ENCODE results near the gene SNCB. TPM values are rescaled to one million over a fixed set of nuclear protein-coding genes. Genes with fewer than 3 reads are reported as not detected.

Gene SNCB
- total RNA-seq, 1 experiment from 2014 or later = not detected

- Histone ChIP-seq H3K4me3 (replicated peaks in 1 of 2; ENCODE audit: low read depth in 1 of 2, low read length in 2 of 2) (no peak overlapping the region), H3K27ac (ENCODE audit: low read depth, low read length) (no peak overlapping the region), H3K9me2 (ENCODE audit: insufficient read depth) (no peaks in the 10 kb centered on the region), H4K20me1 (ENCODE audit: insufficient read depth) (no peaks in the 10 kb centered on the region), H2AFZ (ENCODE audit: low read depth, low read length, poor library complexity, severe bottlenecking) (no peak overlapping the region), H3K4me2 (ENCODE audit: low read length) (no peak overlapping the region), H3K9ac (ENCODE audit: low read length) (no peak overlapping the region), H3K4me1 (ENCODE audit: control insufficient read depth in 1 of 2, insufficient read depth in 2 of 2, low read length in 2 of 2) (no peaks in the 10 kb centered on the region), H3K79me2 (ENCODE audit: insufficient read depth, low read length) (no peaks in the 10 kb centered on the region), H3K36me3 (ENCODE audit: control insufficient read depth in 1 of 2, insufficient read depth in 2 of 2, low read length in 2 of 2) (peaks cover 0 to 4% of the 10 kb centered on the region in 2 experiments; a peak in 1 of 4 replicates), H3K9me3 (ENCODE audit: control insufficient read depth in 1 of 2, insufficient read depth in 1 of 2, low read depth in 1 of 2, low read length in 2 of 2) (peaks cover 1 to 10% of the 10 kb centered on the region in 2 experiments; a peak in 2 of 4 replicates), H3K27me3 (ENCODE audit: insufficient read depth, low read length) (no peaks in the 10 kb centered on the region)
- BruUV-seq (replicated peaks) = no TSS peak
- ChIA-PET RAD21 (ENCODE audit: low non-redundant PET in 1 of 2, low total read pairs in 2 of 2, uncharacterized antibody in 2 of 2, unreplicated experiment in 2 of 2) (no interaction called here), POLR2A (no interaction called here), CTCF (no interaction called here)
- intact Hi-C loops (cut with micrococcal nuclease) = no loop called here
- TF ChIP-seq YY1 (IDR thresholded peaks at IDR 0.05; ENCODE audit: extremely low read depth, insufficient replicate concordance, low read depth, low read length) (no peak), FOSL1 (IDR thresholded peaks at IDR 0.05; ENCODE audit: low read depth) (no peak)
- ATAC-seq (no peak), DNase-seq (ENCODE audit: low read depth, low spot score) (no peak)
Measured at GRCh38 chr5:176590035-176590717, 40.2 kb downstream of the SNCB start.

GRCh38 chr5:176589039-176589769 is 41.1 kb downstream of the SNCB start:
- H3K9ac ChIP-seq (ENCODE audit: low read length) = no peak overlapping the region
- no peaks in the 10 kb centered on the region for H3K9me2 ChIP-seq (ENCODE audit: insufficient read depth)
- no TSS peak for BruUV-seq (replicated peaks)
- no peak overlapping the region for H2AFZ ChIP-seq (ENCODE audit: low read depth, low read length, poor library complexity, severe bottlenecking)
- CTCF ChIA-PET = no interaction called here
- no peak overlapping the region for H3K4me2 ChIP-seq (ENCODE audit: low read length)
- H4K20me1 ChIP-seq (ENCODE audit: insufficient read depth) = no peaks in the 10 kb centered on the region
- RAD21 ChIA-PET (ENCODE audit: low non-redundant PET in 1 of 2, low total read pairs in 2 of 2, uncharacterized antibody in 2 of 2, unreplicated experiment in 2 of 2) = no interaction called here
- intact Hi-C loops (cut with micrococcal nuclease) = no loop called here
- no peak overlapping the region for H3K4me3 ChIP-seq (replicated peaks in 1 of 2; ENCODE audit: low read depth in 1 of 2, low read length in 2 of 2)
- peaks cover 5 to 17% of the 10 kb centered on the region in 2 experiments; a peak in 2 of 4 replicates for H3K9me3 ChIP-seq (ENCODE audit: control insufficient read depth in 1 of 2, insufficient read depth in 1 of 2, low read depth in 1 of 2, low read length in 2 of 2)
- peaks cover 0 to 4% of the 10 kb centered on the region in 2 experiments; a peak in 1 of 4 replicates for H3K36me3 ChIP-seq (ENCODE audit: control insufficient read depth in 1 of 2, insufficient read depth in 2 of 2, low read length in 2 of 2)
- POLR2A ChIA-PET = no interaction called here
- DNase-seq (ENCODE audit: low read depth, low spot score) (no peak), ATAC-seq (no peak)
- H3K79me2 ChIP-seq (ENCODE audit: insufficient read depth, low read length) = no peaks in the 10 kb centered on the region
- no peak overlapping the region for H3K27ac ChIP-seq (ENCODE audit: low read depth, low read length)
- no peaks in the 10 kb centered on the region for H3K4me1 ChIP-seq (ENCODE audit: control insufficient read depth in 1 of 2, insufficient read depth in 2 of 2, low read length in 2 of 2)
- no peaks in the 10 kb centered on the region for H3K27me3 ChIP-seq (ENCODE audit: insufficient read depth, low read length)
- TF ChIP-seq TCF7L2 (IDR thresholded peaks at IDR 0.05; ENCODE audit: borderline replicate concordance, extremely low read depth, insufficient read depth, insufficient read length) = no peak
- no peak for TF ChIP-seq FOSL1 (IDR thresholded peaks at IDR 0.05; ENCODE audit: low read depth)
- no peak for TF ChIP-seq CEBPB (IDR thresholded peaks at IDR 0.05; ENCODE audit: low read depth)
- TF ChIP-seq SIN3A (IDR thresholded peaks at IDR 0.05; ENCODE audit: low read depth) = no peak
- no peak for TF ChIP-seq EGR1 (IDR thresholded peaks at IDR 0.05; ENCODE audit: low read depth)
- no peak for TF ChIP-seq ZFX (IDR thresholded peaks at IDR 0.05)
- no peak for TF ChIP-seq POLR2A (IDR thresholded peaks at IDR 0.05; ENCODE audit: borderline replicate concordance, extremely low read depth, insufficient read depth, insufficient read length)
- TF ChIP-seq EZH2 (IDR thresholded peaks at IDR 0.05) = no peak
- no peak for TF ChIP-seq YY1 (IDR thresholded peaks at IDR 0.05; ENCODE audit: extremely low read depth, insufficient replicate concordance, low read depth, low read length)
- no peak for TF ChIP-seq POLR2AphosphoS5 (IDR thresholded peaks at IDR 0.05; ENCODE audit: low read depth, low read length)
- TF ChIP-seq ELF1 (IDR thresholded peaks at IDR 0.05; ENCODE audit: borderline replicate concordance, low read depth) = no peak
- no peak for TF ChIP-seq REST (IDR thresholded peaks at IDR 0.05; ENCODE audit: low read depth)
- no peak for TF ChIP-seq SP1 (IDR thresholded peaks at IDR 0.05; ENCODE audit: low read depth)
- no peak for TF ChIP-seq ZNF274 (IDR thresholded peaks at IDR 0.05; ENCODE audit: low read depth, low read length)

Data from HCT116 (cell line).